IMR-90 (cell line): ENCODE measurements around the gene LCE1F. TPM values are rescaled to one million over a fixed set of nuclear protein-coding genes. Genes with fewer than 3 reads are reported as not detected.

Experiments
- ATAC-seq: fragments of 200-7000 bp; cut with Tn5 transposase; 2 replicates; pipeline ENCODE4 v1.9.1; 2020; ENCODE audit warnings: low read depth, mild to moderate bottlenecking, moderate library complexity
- BruUV-seq: library from RNA; stranded (reverse); fragments of 400-500 nt; replicated peaks from 2 replicates; lab custom pipeline; 2021; lab: Mats Ljungman, UMichigan
- CTCF ChIA-PET: fragments of 300-600 bp; formaldehyde crosslinking; extraction: SDS; loops from one replicate; lab custom pipeline; 2021; ENCODE audit warnings: antibody characterized with exemption; lab: Yijun Ruan, JAX
- POLR2A ChIA-PET: fragments of 300-600 bp; sonication (Branson Sonifier 250); formaldehyde crosslinking; loops from one replicate; lab custom pipeline; 2022; ENCODE audit warnings: antibody characterized with exemption; ENCODE audit not compliant: unreplicated experiment; lab: Charles Lee
- DNase-seq: peaks from one replicate; pipeline ENCODE4 v3.0.0; 2013
- H2AFZ ChIP-seq: replicated peaks from 2 replicates; pipeline ENCODE3; 2013; ENCODE audit warnings: low read length, mild to moderate bottlenecking; ENCODE audit not compliant: poor library complexity
- H2AK5ac ChIP-seq: 2 replicates; pipeline ENCODE4 v1.6.1; 2013; ENCODE audit warnings: low read depth, low read length, inconsistent platforms
- H2AK9ac ChIP-seq: replicated peaks from 2 replicates; pipeline ENCODE3; 2013; ENCODE audit warnings: mild to moderate bottlenecking, low read depth, low read length, moderate library complexity; ENCODE audit not compliant: poor library complexity
- H2BK120ac ChIP-seq: 2 replicates; pipeline ENCODE4 v1.6.1; 2013; ENCODE audit warnings: low read depth, low read length, inconsistent platforms
- H2BK15ac ChIP-seq: 3 replicates; pipeline ENCODE4 v1.6.1; 2013; ENCODE audit warnings: low read depth, low read length, inconsistent platforms
- H2BK20ac ChIP-seq: 2 replicates; pipeline ENCODE4 v1.6.1; 2013; ENCODE audit warnings: low read depth, mild to moderate bottlenecking, inconsistent platforms, low read length, moderate library complexity
- H2BK5ac ChIP-seq: 2 replicates; pipeline ENCODE4 v1.6.1; 2013; ENCODE audit warnings: mild to moderate bottlenecking, low read depth, low read length, inconsistent platforms; ENCODE audit not compliant: poor library complexity, severe bottlenecking
- H3K14ac ChIP-seq: replicated peaks from 2 replicates; pipeline ENCODE4 v1.6.1; 2013; ENCODE audit warnings: low read depth, low read length, inconsistent platforms
- H3K18ac ChIP-seq: 2 replicates; pipeline ENCODE4 v1.6.1; 2013; ENCODE audit warnings: low read depth, low read length, control low read depth
- H3K23ac ChIP-seq: 2 replicates; pipeline ENCODE4 v1.6.1; 2013; ENCODE audit warnings: low read depth, low read length, inconsistent platforms
- H3K27ac ChIP-seq: 2 replicates; pipeline ENCODE4 v1.5.1; 2013; ENCODE audit warnings: mild to moderate bottlenecking, control low read depth, low read length; ENCODE audit not compliant: insufficient read depth
- H3K27me3 ChIP-seq: 2 replicates; pipeline ENCODE4 v1.6.1; 2013; ENCODE audit warnings: low read length; ENCODE audit not compliant: control insufficient read depth, insufficient read depth
- H3K36me3 ChIP-seq: 2 replicates; pipeline ENCODE4 v1.6.1; 2013; ENCODE audit warnings: low read length, mixed read lengths; ENCODE audit not compliant: control insufficient read depth, insufficient read depth
- H3K4ac ChIP-seq: 2 replicates; pipeline ENCODE4 v1.6.1; 2013; ENCODE audit warnings: low read depth, low read length, inconsistent platforms
- H3K4me1 ChIP-seq: 2 replicates; pipeline ENCODE4 v1.6.1; 2013; ENCODE audit warnings: low read length, mixed read lengths; ENCODE audit not compliant: control insufficient read depth, insufficient read depth
- H3K4me2 ChIP-seq: 2 replicates; pipeline ENCODE4 v1.6.1; 2013; ENCODE audit warnings: low read depth, mild to moderate bottlenecking, control low read depth, low read length, moderate library complexity
- H3K4me3 ChIP-seq: 2 replicates; pipeline ENCODE4 v1.5.1; 2013; ENCODE audit warnings: low read depth, mild to moderate bottlenecking, control low read depth, low read length, moderate library complexity; ENCODE audit not compliant: insufficient read depth
- H3K56ac ChIP-seq: 2 replicates; pipeline ENCODE4 v1.6.1; 2013; ENCODE audit warnings: low read length, inconsistent platforms; ENCODE audit not compliant: insufficient read depth; ENCODE audit errors: extremely low read depth
- H3K79me1 ChIP-seq, 2 experiments: 2 replicates each; pipeline ENCODE4 v1.6.1; 2013; ENCODE audit warnings: low read length in 2 of 2, inconsistent platforms in 1 of 2, low read depth in 1 of 2
- H3K9ac ChIP-seq: 2 replicates; pipeline ENCODE4 v1.6.1; 2013; ENCODE audit warnings: low read depth, low read length, control low read depth
- H3K9me1 ChIP-seq: 2 replicates; pipeline ENCODE4 v1.6.1; 2013; ENCODE audit warnings: low read length, inconsistent platforms; ENCODE audit not compliant: insufficient read depth
- H3K9me3 ChIP-seq: 2 replicates; pipeline ENCODE4 v1.6.1; 2013; ENCODE audit warnings: low read length; ENCODE audit not compliant: control insufficient read depth, insufficient read depth
- H4K20me1 ChIP-seq: 2 replicates; pipeline ENCODE4 v1.6.1; 2013; ENCODE audit warnings: low read length, inconsistent platforms; ENCODE audit not compliant: insufficient read depth
- H4K5ac ChIP-seq: 2 replicates; pipeline ENCODE4 v1.6.1; 2013; ENCODE audit warnings: mild to moderate bottlenecking, low read depth, low read length, control low read depth
- H4K8ac ChIP-seq, 2 experiments: 2 replicates each; pipeline ENCODE4 v1.6.1; 2013; ENCODE audit warnings: low read depth in 2 of 2, low read length in 2 of 2, control low read depth in 1 of 2, inconsistent platforms in 1 of 2
- H4K91ac ChIP-seq: 2 replicates; pipeline ENCODE4 v1.6.1; 2013; ENCODE audit warnings: low read depth, low read length, inconsistent platforms; ENCODE audit not compliant: insufficient read depth
- BHLHE40 ChIP-seq: fragments of 150-350 bp; IDR thresholded peaks from 2 replicates; pipeline ENCODE4 v1.6.1; 2016; ENCODE audit warnings: mild to moderate bottlenecking, low read depth, low read length
- CEBPB ChIP-seq: IDR thresholded peaks from 2 replicates; pipeline ENCODE4 v1.6.1; 2012; ENCODE audit warnings: low read depth, low read length, improper control_type of control experiment
- CTCF ChIP-seq: conservative IDR thresholded peaks from 2 replicates; pipeline ENCODE4 v1.5.1; 2012; ENCODE audit warnings: mild to moderate bottlenecking, low read depth, low read length, improper control_type of control experiment
- ELK1 ChIP-seq: fragments of 150-350 bp; IDR thresholded peaks from 2 replicates; pipeline ENCODE4 v1.6.1; 2016; ENCODE audit warnings: low read depth, mild to moderate bottlenecking, low read length, moderate library complexity, borderline replicate concordance
- FOS ChIP-seq: fragments of 150-350 bp; IDR thresholded peaks from 2 replicates; pipeline ENCODE4 v1.6.1; 2016; ENCODE audit warnings: low read depth, low read length
- MAZ ChIP-seq: IDR thresholded peaks from 2 replicates; pipeline ENCODE4 v1.6.1; 2012; ENCODE audit warnings: low read depth, mild to moderate bottlenecking, low read length, improper control_type of control experiment, moderate library complexity, borderline replicate concordance
- MXI1 ChIP-seq: IDR thresholded peaks from 2 replicates; pipeline ENCODE4 v1.6.1; 2012; ENCODE audit warnings: low read depth, mild to moderate bottlenecking, low read length, moderate library complexity, borderline replicate concordance
- POLR2A ChIP-seq: IDR thresholded peaks from 2 replicates; pipeline ENCODE4 v1.6.1; 2012; ENCODE audit warnings: mild to moderate bottlenecking, low read depth, low read length
- RAD21 ChIP-seq: IDR thresholded peaks from 2 replicates; pipeline ENCODE4 v1.6.1; 2012; ENCODE audit warnings: low read length, improper control_type of control experiment
- RCOR1 ChIP-seq: IDR thresholded peaks from 2 replicates; pipeline ENCODE4 v1.6.1; 2012; ENCODE audit warnings: mild to moderate bottlenecking, low read length, improper control_type of control experiment; ENCODE audit not compliant: insufficient replicate concordance
- RFX5 ChIP-seq: IDR thresholded peaks from 2 replicates; pipeline ENCODE4 v1.8.0; 2012; ENCODE audit warnings: low read depth, mild to moderate bottlenecking, low read length, moderate library complexity
- SMC3 ChIP-seq: fragments of 150-350 bp; IDR thresholded peaks from 2 replicates; pipeline ENCODE4 v1.6.1; 2016; ENCODE audit warnings: low read depth, mild to moderate bottlenecking, antibody characterized with exemption, low read length, moderate library complexity
- USF2 ChIP-seq: fragments of 150-350 bp; IDR thresholded peaks from 2 replicates; pipeline ENCODE4 v1.6.1; 2017; ENCODE audit warnings: mild to moderate bottlenecking, antibody characterized with exemption, low read length, low read depth
- WGBS, 2 experiments: methylation state at CpG; one replicate each; pipeline versions ENCODE4 v1.1.5 to v1.1.7; 2013; ENCODE audit warnings: missing lambda C conversion rate in 2 of 2; ENCODE audit not compliant: insufficient read length in 1 of 2; ENCODE audit errors: extremely low coverage in 2 of 2; 5-methylcytosine and 5-hydroxymethylcytosine counted together
- dilution Hi-C: fragments of 300-500 bp; cut with HindIII; formaldehyde crosslinking; loops from one replicate; pipeline ENCODE4 v1.14.3; 2018; ENCODE audit warnings: low sequenced_read_pairs; ENCODE audit not compliant: unreplicated experiment
- in situ Hi-C: fragments of 300-500 bp; cut with MboI; formaldehyde crosslinking; loops from 3 replicates; pipeline ENCODE4 v1.14.3; 2019; ENCODE audit warnings: low sequenced_read_pairs, inconsistent platforms, mixed read lengths
- intact Hi-C: fragments of 100-400 bp; cut with micrococcal nuclease; formaldehyde crosslinking; loops from 2 replicates; pipeline ENCODE4 v1.10.0; 2022
- polyA plus RNA-seq, 3 experiments: library from polyadenylated mRNA; depleted of rRNA; stranded (reverse); fragments of >200 nt; gene quantifications; 2 replicates each; pipeline ENCODE4 v1.2.3, GENCODE V29; 2012; ENCODE audit warnings: low replicate concordance in 1 of 3
- total RNA-seq: library from RNA; depleted of rRNA; stranded (reverse); fragments of >200 nt; gene quantifications from 2 replicates; pipeline ENCODE4 v1.2.3, GENCODE V29; 2012

LCE1F gene
- total and polyA plus RNA-seq, 2 of the 4 experiments (the other 2 are of a cell fraction) = not detected

- H4K5ac ChIP-seq = no peak within 1 kb of the TSS
- H3K4ac ChIP-seq = no peak within 1 kb of the TSS
- no peak within 1 kb of the TSS for H3K56ac ChIP-seq
- no peak within 1 kb of the TSS for H2BK15ac ChIP-seq
- H3K9me1 ChIP-seq = no peaks in the 10 kb centered on the region
- no peak within 1 kb of the TSS for H2BK5ac ChIP-seq
- H3K9me3 ChIP-seq = no peaks in the 10 kb centered on the region; the same call in 1 of the 2 replicates
- no TSS peak for BruUV-seq
- no peak within 1 kb of the TSS for H3K27ac ChIP-seq
- intact Hi-C loops (no loop called here), dilution Hi-C loops (no loop called here), in situ Hi-C loops (no loop called here)
- no peaks in the 10 kb centered on the region for H3K36me3 ChIP-seq
- no peak within 1 kb of the TSS for H2AK9ac ChIP-seq
- H2AFZ ChIP-seq = no peak within 1 kb of the TSS
- no peaks in the 10 kb centered on the region for H3K27me3 ChIP-seq
- DNase-seq (no peak), ATAC-seq (no peak)
- H3K14ac ChIP-seq = no peak within 1 kb of the TSS
- POLR2A ChIA-PET = no interaction called here
- H2BK120ac ChIP-seq = no peak within 1 kb of the TSS
- no peaks in the 10 kb centered on the region for H3K79me1 ChIP-seq
- H3K4me2 ChIP-seq = no peak within 1 kb of the TSS
- CTCF ChIA-PET = no interaction called here
- H3K4me1 ChIP-seq = no peaks in the 10 kb centered on the region
- H3K9ac ChIP-seq = no peak within 1 kb of the TSS
- H3K23ac ChIP-seq = no peak within 1 kb of the TSS
- no peaks in the 10 kb centered on the region for H4K20me1 ChIP-seq
- H2AK5ac ChIP-seq = no peak within 1 kb of the TSS
- no peak within 1 kb of the TSS for H3K4me3 ChIP-seq
- H4K91ac ChIP-seq = no peak within 1 kb of the TSS
- TF ChIP-seq SMC3 (no peak), MAZ (no peak), CTCF (no peak), ELK1 (no peak), RAD21 (no peak), CEBPB (no peak), RCOR1 (no peak), FOS (no peak), MXI1 (no peak), BHLHE40 (no peak), USF2 (no peak), RFX5 (no peak), POLR2A (no peak)
- H3K18ac ChIP-seq = no peak within 1 kb of the TSS
- no peak within 1 kb of the TSS for H2BK20ac ChIP-seq
- no CpG with 5 or more reads among the region's 3 CpGs for WGBS, 2 experiments
- H4K8ac ChIP-seq = no peak within 1 kb of the TSS
Observed at GRCh38 chr1:152796421-152796820, 21.5 kb downstream of the LCE1F start, which contains the start of gene LCE1D. LCE1D (plus strand) TSS chr1:152796721; CDS start chr1:152797795, 1,074 bp downstream.
